Dedifferentiated amniotic fluid mesenchymal stem cell (primary cell): ENCODE data around the gene MFAP3L.

Experiments used
- DNase-seq: peaks from one replicate; pipeline ENCODE4 v3.0.0-alpha.2; 2016; ENCODE audit errors: extremely low spot score

MFAP3L gene

DNA sequence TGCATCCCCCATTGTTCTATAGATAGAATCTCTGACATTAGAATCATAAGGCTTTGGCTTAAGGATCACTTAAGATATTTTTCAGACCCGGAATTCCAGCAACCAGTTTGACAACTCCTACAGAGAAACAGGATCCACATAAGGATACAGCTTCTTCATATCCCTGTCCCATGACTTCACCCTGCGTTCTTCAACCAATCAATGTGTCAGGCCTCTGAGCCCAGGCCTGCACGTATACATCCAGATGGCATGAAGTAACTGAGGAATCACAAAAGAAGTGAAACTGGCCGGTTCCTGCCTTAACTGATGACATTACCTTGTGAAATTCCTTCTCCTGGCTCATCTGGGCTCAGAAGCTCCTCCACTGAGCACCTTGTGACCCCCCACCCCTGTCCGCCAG lies 85.1 kb downstream of the MFAP3L start:
- DNase-seq = no peak

DNA sequence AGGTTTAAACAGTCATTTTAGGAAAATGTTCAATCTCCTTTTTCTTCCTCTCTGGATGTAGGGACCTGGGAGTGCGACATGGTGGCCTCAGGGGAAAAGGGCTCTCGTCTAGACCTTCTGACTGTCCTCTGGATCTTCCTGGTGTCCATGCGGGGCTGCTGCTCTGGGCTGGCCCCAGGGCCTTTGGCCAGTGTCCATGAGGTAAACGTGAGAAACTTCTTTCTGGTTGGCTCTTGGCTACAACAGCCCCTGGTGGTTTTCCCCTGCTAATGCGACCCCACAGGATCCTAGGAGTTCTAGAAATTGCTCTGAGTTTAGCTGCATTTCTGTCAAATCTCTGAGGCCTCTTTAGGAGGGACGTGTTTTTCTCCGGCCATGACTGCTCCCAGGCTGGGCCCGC lies 85.7 kb downstream of the MFAP3L start:
- no peak for DNase-seq
